Testis (tissue), 3 donors: Measurements from ENCODE around the gene GALNT18. TPM values are rescaled to one million over a fixed set of nuclear protein-coding genes. Genes with fewer than 3 reads are reported as not detected.

Experiments
- DNase-seq: peaks from one replicate; pipeline ENCODE4 v3.0.0-alpha.2; 2019
- H3K27ac ChIP-seq, 2 donors: fragments of 200-600 bp; sonication (generic); one replicate each; pipeline ENCODE4 v1.5.1; 2019
- H3K27me3 ChIP-seq: fragments of 200-600 bp; sonication (generic); one replicate; pipeline ENCODE4 v1.5.1; 2019
- H3K36me3 ChIP-seq: fragments of 200-600 bp; sonication (generic); one replicate; pipeline ENCODE4 v1.5.1; 2017; ENCODE audit warnings: low read depth; ENCODE audit errors: missing control alignments
- H3K4me1 ChIP-seq: fragments of 200-600 bp; sonication (generic); one replicate; pipeline ENCODE4 v1.5.1; 2019
- H3K4me3 ChIP-seq, 2 donors: fragments of 200-600 bp; sonication (generic); one replicate each; pipeline ENCODE4 v1.5.1; 2017 to 2019
- H3K9me3 ChIP-seq: fragments of 200-600 bp; sonication (generic); one replicate; pipeline ENCODE4 v1.5.1; 2017
- POLR2A ChIP-seq: fragments of 450-650 bp; IDR thresholded peaks from one replicate; pipeline ENCODE4 v1.6.1; 2017; ENCODE audit warnings: antibody characterized with exemption, mild to moderate bottlenecking, moderate library complexity
- WGBS, 2 donors: methylation state at CpG; one replicate each; pipeline ENCODE4 v1.1.5; 2018; 5-methylcytosine and 5-hydroxymethylcytosine counted together
- intact Hi-C: fragments of 100-400 bp; cut with DNase I; formaldehyde crosslinking; loops from one replicate; pipeline ENCODE4 v1.15.1; 2023; ENCODE audit warnings: low total_unique reads
- polyA plus RNA-seq: library from polyadenylated mRNA; stranded (reverse); fragments of 350-450 nt; fragmentation: Illumina TruSeq; extraction: RNeasy Lipid Tissue Mini Kit (QIAGEN cat#74804); gene quantifications from one replicate; pipeline ENCODE4 v1.2.3, GENCODE V29; 2014; ENCODE audit warnings: low read depth, low replicate concordance; ENCODE audit not compliant: insufficient read depth
- total RNA-seq, 2 donors: library from RNA; depleted of rRNA; stranded (reverse); fragments of >200 nt; gene quantifications; one replicate each; pipeline ENCODE4 v1.2.3, GENCODE V29; 2016
- TF ChIP-seq, protein P1 (sequence below), 3 experiments: fragments of 450-650 bp in 2 of 3; fragments of 200-600 bp in 1 of 3; sonication (generic) in 1 of 3; IDR thresholded peaks; one replicate each; pipeline ENCODE4 v1.5.1; 2016 to 2019; ENCODE audit warnings: antibody characterized with exemption in 3 of 3, mild to moderate bottlenecking in 2 of 3, moderate library complexity in 1 of 3

The GALNT18 gene
- total and polyA plus RNA-seq, 3 donors from 2014 or later = 39.2 to 106 (median 73.9) TPM

DNA sequence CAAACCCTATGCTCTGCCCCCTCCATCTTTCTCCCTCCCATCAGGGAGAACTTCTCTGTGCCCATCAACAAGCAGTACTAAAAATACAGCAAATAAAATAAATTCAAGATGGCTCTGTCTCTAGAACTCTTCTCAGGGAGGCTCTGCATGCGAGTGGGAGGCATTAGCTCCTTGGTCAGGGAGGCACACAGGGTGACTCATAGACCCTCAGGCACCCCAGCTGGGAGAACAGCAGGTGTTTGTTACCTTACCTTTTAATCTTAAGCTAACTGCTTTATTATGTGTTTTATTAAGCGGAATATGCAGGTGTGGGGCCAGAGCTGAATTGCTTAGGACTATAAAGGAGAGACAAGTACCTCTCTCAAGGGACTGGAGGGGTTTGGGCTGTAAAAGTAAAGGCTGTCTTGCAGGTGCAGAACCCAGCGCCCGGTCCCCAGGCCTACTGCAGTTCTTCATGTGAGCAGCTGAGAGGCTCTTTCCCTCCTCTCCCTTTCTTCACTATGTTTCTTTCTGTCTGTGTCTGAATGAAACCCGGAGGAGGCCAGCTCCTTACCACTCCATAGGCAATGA lies 289.6 kb downstream of the GALNT18 start:
- Histone ChIP-seq H3K4me3 (no peak overlapping the region), H3K27me3 (no peaks in the 10 kb centered on the region), H3K9me3 (no peaks in the 10 kb centered on the region), H3K4me1 (no peaks in the 10 kb centered on the region), H3K36me3 (no peaks in the 10 kb centered on the region), H3K27ac (no peak overlapping the region)
- intact Hi-C loops = no loop called here
- 79 to 81% methylated on average over 5 of the region's 5 CpGs for WGBS, 2 donors
- DNase-seq = no peak
- TF ChIP-seq, protein P1, sequence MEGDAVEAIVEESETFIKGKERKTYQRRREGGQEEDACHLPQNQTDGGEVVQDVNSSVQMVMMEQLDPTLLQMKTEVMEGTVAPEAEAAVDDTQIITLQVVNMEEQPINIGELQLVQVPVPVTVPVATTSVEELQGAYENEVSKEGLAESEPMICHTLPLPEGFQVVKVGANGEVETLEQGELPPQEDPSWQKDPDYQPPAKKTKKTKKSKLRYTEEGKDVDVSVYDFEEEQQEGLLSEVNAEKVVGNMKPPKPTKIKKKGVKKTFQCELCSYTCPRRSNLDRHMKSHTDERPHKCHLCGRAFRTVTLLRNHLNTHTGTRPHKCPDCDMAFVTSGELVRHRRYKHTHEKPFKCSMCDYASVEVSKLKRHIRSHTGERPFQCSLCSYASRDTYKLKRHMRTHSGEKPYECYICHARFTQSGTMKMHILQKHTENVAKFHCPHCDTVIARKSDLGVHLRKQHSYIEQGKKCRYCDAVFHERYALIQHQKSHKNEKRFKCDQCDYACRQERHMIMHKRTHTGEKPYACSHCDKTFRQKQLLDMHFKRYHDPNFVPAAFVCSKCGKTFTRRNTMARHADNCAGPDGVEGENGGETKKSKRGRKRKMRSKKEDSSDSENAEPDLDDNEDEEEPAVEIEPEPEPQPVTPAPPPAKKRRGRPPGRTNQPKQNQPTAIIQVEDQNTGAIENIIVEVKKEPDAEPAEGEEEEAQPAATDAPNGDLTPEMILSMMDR (IDR thresholded peaks at IDR 0.05) = no peak
- TF ChIP-seq POLR2A = no peak

DNA sequence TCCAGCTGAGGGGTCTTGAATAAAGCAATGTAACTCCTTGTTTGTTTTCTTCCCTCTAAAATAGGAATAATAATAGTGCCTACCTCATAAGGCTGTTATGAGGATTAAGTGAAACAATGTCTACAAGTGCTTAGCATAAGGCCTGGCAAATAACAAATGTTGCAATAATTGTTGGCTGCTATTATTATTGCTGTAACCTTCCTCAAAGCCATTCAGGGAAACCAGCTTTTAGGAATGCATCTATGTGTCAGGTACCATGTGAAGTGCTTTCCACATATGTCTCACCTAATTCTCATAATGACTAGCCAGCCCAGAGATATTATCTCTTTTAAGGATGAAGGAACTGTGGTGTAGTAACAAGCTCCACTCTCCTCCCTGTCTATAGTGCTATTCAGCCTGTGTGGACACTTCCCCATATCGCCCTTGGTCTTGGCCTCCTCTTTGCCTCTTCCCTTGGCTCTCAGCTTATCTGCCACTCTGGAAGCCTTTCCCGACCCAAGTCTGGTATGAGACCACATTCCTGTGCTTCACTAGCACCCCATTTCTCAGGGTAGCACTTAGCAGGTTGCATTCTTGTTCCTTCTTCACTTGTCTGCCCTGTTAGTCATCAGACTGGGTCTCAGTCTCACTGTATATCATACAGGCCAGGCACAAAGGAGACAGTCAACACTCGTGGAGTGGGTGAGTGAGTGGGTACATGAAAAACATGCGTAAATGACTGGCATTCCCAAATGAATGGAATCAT lies 292.6 kb downstream of the GALNT18 start:
- Histone ChIP-seq H3K36me3 (no peaks in the 10 kb centered on the region), H3K27ac (no peak overlapping the region), H3K4me1 (no peaks in the 10 kb centered on the region), H3K27me3 (no peaks in the 10 kb centered on the region), H3K4me3 (no peak overlapping the region), H3K9me3 (no peaks in the 10 kb centered on the region)
- TF ChIP-seq, protein P1 (IDR thresholded peaks at IDR 0.05) = no peak
- TF ChIP-seq POLR2A = no peak
- WGBS, 2 donors = 85 to 87% methylated on average over 4 of the region's 4 CpGs
- intact Hi-C loops = no loop called here
- DNase-seq = no peak

DNA sequence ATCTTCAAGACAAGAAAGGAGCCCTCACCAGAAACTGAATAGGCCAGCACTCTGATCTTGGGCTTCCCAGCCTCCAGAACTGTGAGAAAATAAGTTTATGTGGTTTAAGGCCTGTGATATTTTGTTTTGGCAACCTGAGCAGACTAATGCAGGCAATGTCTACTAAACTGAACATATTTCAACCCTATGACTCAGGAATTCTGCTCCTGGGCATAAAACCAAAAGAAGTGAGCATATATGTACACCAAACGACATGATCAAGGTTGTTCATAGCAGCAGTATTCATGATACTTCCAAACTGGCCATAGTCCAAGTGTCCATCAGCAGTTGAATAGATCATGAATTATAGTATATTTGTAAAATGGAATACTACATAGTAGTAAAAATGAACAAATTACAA lies 297.7 kb downstream of the GALNT18 start:
- Histone ChIP-seq H3K4me1 (peaks cover 7% of the 10 kb centered on the region), H3K27ac (no peak overlapping the region), H3K36me3 (no peaks in the 10 kb centered on the region), H3K9me3 (no peaks in the 10 kb centered on the region), H3K4me3 (no peak overlapping the region), H3K27me3 (no peaks in the 10 kb centered on the region)
- DNase-seq = no peak
- TF ChIP-seq, protein P1 (IDR thresholded peaks at IDR 0.05) = no peak
- TF ChIP-seq POLR2A = no peak
- 88 to 92% methylated on average over 1 of the region's 1 CpG for WGBS, 2 donors
- intact Hi-C loops = no loop called here

DNA sequence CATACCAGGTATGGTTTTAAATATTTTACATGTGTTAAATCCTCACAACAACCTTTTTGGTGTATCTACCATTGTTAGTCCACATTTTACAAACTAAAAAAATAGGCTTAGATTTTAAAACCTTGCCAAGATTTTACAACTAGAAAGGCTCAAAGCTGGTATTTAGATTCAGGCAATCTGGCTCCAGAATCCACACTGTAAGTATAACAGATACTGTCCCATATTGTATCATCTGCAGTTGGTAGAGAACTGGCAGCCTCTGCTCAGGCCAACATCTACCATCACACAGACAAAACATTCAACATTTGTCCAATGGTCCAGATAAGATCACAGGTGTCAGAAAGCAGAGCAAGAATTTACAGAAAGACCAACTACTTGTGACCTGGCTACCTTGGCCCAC lies 299.7 kb downstream of the GALNT18 start:
- Histone ChIP-seq H3K27ac (no peak overlapping the region), H3K9me3 (no peaks in the 10 kb centered on the region), H3K4me3 (no peak overlapping the region), H3K27me3 (no peaks in the 10 kb centered on the region), H3K36me3 (no peaks in the 10 kb centered on the region), H3K4me1 (peaks cover 7% of the 10 kb centered on the region)
- DNase-seq = no peak
- TF ChIP-seq, protein P1 (IDR thresholded peaks at IDR 0.05) = no peak
- no peak for TF ChIP-seq POLR2A
- intact Hi-C loops = no loop called here

DNA sequence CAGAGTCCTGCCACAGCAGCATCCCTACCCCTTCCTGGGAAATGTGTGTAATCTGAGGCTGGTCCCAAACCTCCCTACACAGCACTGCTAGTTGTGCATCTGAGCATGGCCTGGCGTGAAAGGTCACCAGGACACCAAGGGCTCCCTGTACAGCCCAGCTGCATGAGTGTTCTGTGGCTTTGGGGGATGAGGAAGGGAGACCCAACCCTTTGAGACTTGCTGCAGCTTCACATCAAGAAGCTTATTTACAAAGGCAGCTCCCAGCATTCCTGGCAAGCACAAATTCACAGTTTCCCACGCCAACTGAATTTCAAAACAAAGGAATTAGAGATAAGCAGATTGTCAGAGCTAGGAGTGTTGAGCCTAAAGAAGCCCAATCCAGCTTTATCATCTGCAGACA lies 301.0 kb downstream of the GALNT18 start:
- Histone ChIP-seq H3K27ac (no peak overlapping the region), H3K9me3 (no peaks in the 10 kb centered on the region), H3K4me3 (no peak overlapping the region), H3K36me3 (no peaks in the 10 kb centered on the region), H3K4me1 (peaks cover 7% of the 10 kb centered on the region), H3K27me3 (no peaks in the 10 kb centered on the region)
- intact Hi-C loops = no loop called here
- TF ChIP-seq POLR2A = no peak
- TF ChIP-seq, protein P1 (IDR thresholded peaks at IDR 0.05) = no peak
- WGBS, 2 donors = 49 to 78% methylated on average over 1 to 2 of the region's 2 CpGs
- DNase-seq = peak; percentile 25
